Coronary artery (tissue), 2 donors: ENCODE results near the gene FGF4.

Experiments
- DNase-seq: peaks from one replicate; pipeline ENCODE4 v3.0.0-alpha.2; 2017; ENCODE audit warnings: low spot score
- H3K27ac ChIP-seq, 2 donors: fragments of 200-600 bp; sonication (generic); one replicate each; pipeline ENCODE4 v1.5.1; 2016 to 2019
- H3K4me3 ChIP-seq: fragments of 200-600 bp; sonication (generic); 2 replicates; pipeline ENCODE4 v1.5.1; 2016; ENCODE audit warnings: mild to moderate bottlenecking, moderate library complexity
- TF ChIP-seq, protein P1 (sequence below): fragments of 200-600 bp; sonication (generic); IDR thresholded peaks from one replicate; pipeline ENCODE4 v1.5.1; 2019; ENCODE audit warnings: antibody characterized with exemption

FGF4 gene

DNA sequence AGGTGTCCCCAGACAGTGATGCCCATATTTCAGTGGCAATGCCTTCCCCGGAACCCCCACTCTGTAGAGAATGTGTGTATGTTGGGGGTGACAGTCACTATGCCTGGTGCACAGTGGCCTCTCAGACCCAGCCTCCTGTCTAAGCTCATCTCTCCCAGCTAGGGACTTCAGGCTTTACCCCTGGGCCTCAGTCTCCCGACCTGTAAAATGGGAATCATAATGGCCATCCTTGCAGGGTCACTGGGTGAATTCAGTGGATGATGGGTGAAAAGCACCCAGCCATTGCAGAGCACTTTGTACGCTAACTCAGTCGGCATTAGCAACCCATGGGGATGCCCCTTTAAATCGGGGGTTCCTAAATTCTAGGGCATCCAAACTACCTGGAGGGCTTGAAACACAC is 25.1 kb upstream of the FGF4 start:
- Histone ChIP-seq H3K4me3 (no peak overlapping the region), H3K27ac (no peak overlapping the region)
- DNase-seq, result no peak
- TF ChIP-seq, protein P1, sequence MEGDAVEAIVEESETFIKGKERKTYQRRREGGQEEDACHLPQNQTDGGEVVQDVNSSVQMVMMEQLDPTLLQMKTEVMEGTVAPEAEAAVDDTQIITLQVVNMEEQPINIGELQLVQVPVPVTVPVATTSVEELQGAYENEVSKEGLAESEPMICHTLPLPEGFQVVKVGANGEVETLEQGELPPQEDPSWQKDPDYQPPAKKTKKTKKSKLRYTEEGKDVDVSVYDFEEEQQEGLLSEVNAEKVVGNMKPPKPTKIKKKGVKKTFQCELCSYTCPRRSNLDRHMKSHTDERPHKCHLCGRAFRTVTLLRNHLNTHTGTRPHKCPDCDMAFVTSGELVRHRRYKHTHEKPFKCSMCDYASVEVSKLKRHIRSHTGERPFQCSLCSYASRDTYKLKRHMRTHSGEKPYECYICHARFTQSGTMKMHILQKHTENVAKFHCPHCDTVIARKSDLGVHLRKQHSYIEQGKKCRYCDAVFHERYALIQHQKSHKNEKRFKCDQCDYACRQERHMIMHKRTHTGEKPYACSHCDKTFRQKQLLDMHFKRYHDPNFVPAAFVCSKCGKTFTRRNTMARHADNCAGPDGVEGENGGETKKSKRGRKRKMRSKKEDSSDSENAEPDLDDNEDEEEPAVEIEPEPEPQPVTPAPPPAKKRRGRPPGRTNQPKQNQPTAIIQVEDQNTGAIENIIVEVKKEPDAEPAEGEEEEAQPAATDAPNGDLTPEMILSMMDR, result no peak

DNA sequence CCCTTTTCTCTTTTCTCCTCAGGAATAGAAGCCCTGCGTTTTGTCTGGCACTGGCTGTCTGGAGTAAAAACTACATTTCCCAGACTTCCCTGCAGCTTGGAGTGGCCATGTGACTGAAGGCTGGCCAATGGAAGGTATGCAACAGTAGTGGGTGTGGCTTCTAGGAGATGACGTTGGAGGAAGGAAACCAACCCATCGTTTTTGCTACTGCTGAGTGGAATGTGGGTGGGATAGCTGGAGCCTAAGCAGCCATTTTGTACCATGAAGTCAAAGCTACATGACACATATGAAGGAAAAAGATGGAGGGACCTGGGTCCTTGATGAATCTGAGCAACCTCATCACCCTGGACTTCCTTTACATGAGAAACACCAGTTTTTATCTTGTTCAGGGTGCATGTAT is 24.4 kb upstream of the FGF4 start:
- TF ChIP-seq, protein P1, result no peak
- Histone ChIP-seq H3K4me3 (no peak overlapping the region), H3K27ac (no peak overlapping the region)
- DNase-seq, result no peak

DNA sequence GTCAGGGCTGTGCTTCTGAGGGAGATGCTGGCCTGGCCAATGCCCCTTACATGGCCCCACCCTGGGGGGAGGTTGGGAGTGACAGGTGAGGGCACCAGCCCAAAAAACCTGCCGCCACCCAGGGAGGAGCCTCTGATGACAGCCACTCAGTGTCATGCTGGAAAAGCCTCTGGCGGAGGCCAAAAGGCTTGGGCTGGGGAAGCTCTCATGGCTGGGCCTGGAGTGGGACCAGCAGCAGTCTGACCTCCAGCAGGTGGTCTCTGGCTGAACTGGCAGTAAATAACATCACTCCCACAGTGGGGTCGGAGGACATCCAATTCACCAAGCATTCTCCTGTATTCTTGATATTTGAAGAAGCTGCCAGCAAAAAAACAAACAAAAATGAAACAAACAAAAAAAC is 24.0 kb upstream of the FGF4 start:
- DNase-seq, result no peak
- no peak overlapping the region for H3K27ac ChIP-seq
- TF ChIP-seq, protein P1, result no peak
- no peak overlapping the region for H3K4me3 ChIP-seq

DNA sequence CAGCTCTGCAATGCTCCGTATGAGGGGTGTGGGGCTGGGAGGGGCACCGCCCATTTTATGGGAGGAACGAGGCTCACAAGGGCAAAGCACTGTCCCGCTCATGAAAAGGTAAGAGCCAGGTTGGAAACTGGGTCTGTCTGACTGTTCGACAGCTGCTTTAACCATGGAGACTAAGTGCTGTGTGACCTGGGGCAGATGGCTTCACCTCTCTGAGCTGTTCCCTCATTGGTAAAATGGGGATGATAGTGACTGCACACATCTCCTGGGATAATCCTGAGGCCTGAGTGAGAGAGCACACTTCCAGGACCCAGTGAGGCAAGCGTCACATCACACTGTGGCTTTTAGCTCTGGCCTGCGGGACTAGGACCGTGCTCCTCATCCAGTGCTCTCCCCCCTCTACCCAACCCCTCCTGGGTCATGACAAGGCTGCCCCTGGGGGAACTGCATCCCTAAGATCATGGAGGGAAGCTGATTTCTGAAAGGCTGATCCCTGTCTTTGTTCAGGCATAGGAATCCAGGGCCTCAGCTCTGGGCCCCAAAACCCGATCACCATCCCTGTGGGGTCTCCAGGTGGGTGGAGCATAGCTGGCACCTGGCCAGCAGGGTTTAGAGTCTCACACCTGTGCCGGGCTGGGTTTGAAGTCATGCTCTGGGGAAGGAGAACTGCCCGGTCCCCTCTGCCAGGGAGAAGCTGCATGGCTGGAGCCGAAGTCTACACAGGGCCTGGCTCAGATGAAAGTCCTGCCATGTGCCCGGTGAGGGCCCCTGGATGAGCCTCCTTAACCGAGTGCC is 22.8 kb upstream of the FGF4 start:
- H3K27ac ChIP-seq, result no peak overlapping the region
- TF ChIP-seq, protein P1, result no peak
- no peak overlapping the region for H3K4me3 ChIP-seq
- DNase-seq, result no peak

GRCh38 chr11:69797156-69797555 is 22.0 kb upstream of the FGF4 start:
- no peak for DNase-seq
- TF ChIP-seq, protein P1, result no peak
- H3K27ac ChIP-seq, result no peak overlapping the region
- no peak overlapping the region for H3K4me3 ChIP-seq

- TF ChIP-seq, protein P1, result no peak
- Histone ChIP-seq H3K27ac (no peak overlapping the region), H3K4me3 (no peak overlapping the region)
Measured at GRCh38 chr11:69796063-69796462, 20.9 kb upstream of the FGF4 start.

More at GRCh38 chr11:69796063-69796462, 20.9 kb upstream of the FGF4 start:
- DNase-seq, result no peak
